Measurements from ENCODE around the gene PLCB2. TPM values are rescaled to one million over a fixed set of nuclear protein-coding genes. Genes with fewer than 3 reads are reported as not detected.

The PLCB2 gene
- total RNA-seq, 3 donors from 2014 or later (not counting 1 experiment from before 2014, with no cell fraction given) = 345 to 440 (median 432) TPM

DNA sequence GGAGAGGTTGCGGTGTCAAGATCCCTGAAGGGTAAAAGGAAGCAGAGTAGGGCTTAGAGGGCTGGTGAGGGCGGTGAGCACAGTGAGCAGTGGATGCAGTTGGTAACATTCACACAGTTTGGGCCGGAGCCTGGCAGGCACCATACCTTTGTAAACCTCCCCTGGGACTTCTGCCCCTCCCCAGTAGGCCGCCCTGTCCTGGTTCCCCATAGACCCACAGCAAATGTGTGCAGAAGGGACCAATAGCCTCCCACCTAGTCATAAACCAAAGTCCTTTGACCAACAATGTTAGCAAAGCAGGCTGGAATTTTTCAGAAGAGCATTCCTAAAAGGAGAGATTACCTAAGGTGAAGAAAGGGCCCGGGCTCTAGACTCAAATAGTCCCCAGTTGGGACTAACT is 41.4 kb upstream of the PLCB2 start:
- Mint-ChIP-seq H3K36me3 (no peaks in the 10 kb centered on the region), H3K9me3 (no peaks in the 10 kb centered on the region), H3K27me3 (ENCODE audit: low read depth in 2 of 2) (no peaks in the 10 kb centered on the region), H3K4me3 (no peak overlapping the region), H3K4me1 (peaks cover 0 to 5% of the 10 kb centered on the region in 2 donors), H3K27ac (no peak overlapping the region)
- no peaks in the 10 kb centered on the region for H3K27me3 ChIP-seq (ENCODE audit: control insufficient read depth, insufficient read depth, low read length)
- ATAC-seq (no peak), DNase-seq (no peak)
- H3K4me1 ChIP-seq (ENCODE audit: control insufficient read depth, insufficient read depth, low read length) = peaks cover 9% of the 10 kb centered on the region
- WGBS (ENCODE audit: insufficient coverage) = 89% methylated on average over 5 of the region's 5 CpGs
- no peaks in the 10 kb centered on the region for H3K9me3 ChIP-seq (ENCODE audit: control insufficient read depth, insufficient read depth, low read length)
- no peak overlapping the region for H3K27ac ChIP-seq (ENCODE audit: low read length)
- TF ChIP-seq, protein P1, sequence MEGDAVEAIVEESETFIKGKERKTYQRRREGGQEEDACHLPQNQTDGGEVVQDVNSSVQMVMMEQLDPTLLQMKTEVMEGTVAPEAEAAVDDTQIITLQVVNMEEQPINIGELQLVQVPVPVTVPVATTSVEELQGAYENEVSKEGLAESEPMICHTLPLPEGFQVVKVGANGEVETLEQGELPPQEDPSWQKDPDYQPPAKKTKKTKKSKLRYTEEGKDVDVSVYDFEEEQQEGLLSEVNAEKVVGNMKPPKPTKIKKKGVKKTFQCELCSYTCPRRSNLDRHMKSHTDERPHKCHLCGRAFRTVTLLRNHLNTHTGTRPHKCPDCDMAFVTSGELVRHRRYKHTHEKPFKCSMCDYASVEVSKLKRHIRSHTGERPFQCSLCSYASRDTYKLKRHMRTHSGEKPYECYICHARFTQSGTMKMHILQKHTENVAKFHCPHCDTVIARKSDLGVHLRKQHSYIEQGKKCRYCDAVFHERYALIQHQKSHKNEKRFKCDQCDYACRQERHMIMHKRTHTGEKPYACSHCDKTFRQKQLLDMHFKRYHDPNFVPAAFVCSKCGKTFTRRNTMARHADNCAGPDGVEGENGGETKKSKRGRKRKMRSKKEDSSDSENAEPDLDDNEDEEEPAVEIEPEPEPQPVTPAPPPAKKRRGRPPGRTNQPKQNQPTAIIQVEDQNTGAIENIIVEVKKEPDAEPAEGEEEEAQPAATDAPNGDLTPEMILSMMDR (IDR thresholded peaks at IDR 0.05) = no peak
- H3K36me3 ChIP-seq (ENCODE audit: control insufficient read depth, insufficient read depth, low read length) = no peaks in the 10 kb centered on the region
- no peak overlapping the region for H3K4me3 ChIP-seq (ENCODE audit: low read length)
- intact Hi-C loops (cut with micrococcal nuclease) = no loop called here

DNA sequence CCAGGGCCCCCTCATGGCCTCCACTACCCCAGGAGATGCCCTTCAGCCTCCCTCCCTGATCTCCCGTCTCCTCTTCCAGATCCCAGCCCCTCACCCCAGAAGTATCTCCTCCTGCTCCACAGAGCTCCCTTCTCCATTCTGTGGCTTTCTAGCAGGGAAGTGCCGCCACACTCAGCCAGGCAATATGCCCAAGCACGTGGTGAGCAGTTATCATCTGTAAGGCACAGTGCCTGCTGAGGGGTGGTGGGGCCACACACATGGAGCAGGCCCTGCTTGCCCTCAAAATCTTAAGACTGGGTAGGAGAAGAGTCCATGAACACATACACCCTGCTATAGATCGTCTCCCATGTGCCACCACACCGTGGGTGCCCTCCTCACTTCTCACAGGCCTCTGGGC is 40.7 kb upstream of the PLCB2 start:
- H3K4me1 Mint-ChIP-seq = peaks cover 0 to 5% of the 10 kb centered on the region in 2 donors
- no peak overlapping the region for H3K27ac Mint-ChIP-seq
- intact Hi-C loops (cut with micrococcal nuclease) = no loop called here
- TF ChIP-seq, protein P1 (IDR thresholded peaks at IDR 0.05) = no peak
- Histone ChIP-seq H3K27ac (ENCODE audit: low read length) (no peak overlapping the region), H3K9me3 (ENCODE audit: control insufficient read depth, insufficient read depth, low read length) (no peaks in the 10 kb centered on the region), H3K27me3 (ENCODE audit: control insufficient read depth, insufficient read depth, low read length) (no peaks in the 10 kb centered on the region), H3K4me3 (ENCODE audit: low read length) (no peak overlapping the region), H3K36me3 (ENCODE audit: control insufficient read depth, insufficient read depth, low read length) (no peaks in the 10 kb centered on the region), H3K4me1 (ENCODE audit: control insufficient read depth, insufficient read depth, low read length) (peaks cover 9% of the 10 kb centered on the region)
- no peaks in the 10 kb centered on the region for H3K27me3 Mint-ChIP-seq (ENCODE audit: low read depth in 2 of 2)
- H3K4me3 Mint-ChIP-seq = no peak overlapping the region
- no peaks in the 10 kb centered on the region for H3K9me3 Mint-ChIP-seq
- H3K36me3 Mint-ChIP-seq = no peaks in the 10 kb centered on the region
- WGBS (ENCODE audit: insufficient coverage) = 85% methylated on average over 5 of the region's 5 CpGs
- ATAC-seq (no peak), DNase-seq (no peak)

DNA sequence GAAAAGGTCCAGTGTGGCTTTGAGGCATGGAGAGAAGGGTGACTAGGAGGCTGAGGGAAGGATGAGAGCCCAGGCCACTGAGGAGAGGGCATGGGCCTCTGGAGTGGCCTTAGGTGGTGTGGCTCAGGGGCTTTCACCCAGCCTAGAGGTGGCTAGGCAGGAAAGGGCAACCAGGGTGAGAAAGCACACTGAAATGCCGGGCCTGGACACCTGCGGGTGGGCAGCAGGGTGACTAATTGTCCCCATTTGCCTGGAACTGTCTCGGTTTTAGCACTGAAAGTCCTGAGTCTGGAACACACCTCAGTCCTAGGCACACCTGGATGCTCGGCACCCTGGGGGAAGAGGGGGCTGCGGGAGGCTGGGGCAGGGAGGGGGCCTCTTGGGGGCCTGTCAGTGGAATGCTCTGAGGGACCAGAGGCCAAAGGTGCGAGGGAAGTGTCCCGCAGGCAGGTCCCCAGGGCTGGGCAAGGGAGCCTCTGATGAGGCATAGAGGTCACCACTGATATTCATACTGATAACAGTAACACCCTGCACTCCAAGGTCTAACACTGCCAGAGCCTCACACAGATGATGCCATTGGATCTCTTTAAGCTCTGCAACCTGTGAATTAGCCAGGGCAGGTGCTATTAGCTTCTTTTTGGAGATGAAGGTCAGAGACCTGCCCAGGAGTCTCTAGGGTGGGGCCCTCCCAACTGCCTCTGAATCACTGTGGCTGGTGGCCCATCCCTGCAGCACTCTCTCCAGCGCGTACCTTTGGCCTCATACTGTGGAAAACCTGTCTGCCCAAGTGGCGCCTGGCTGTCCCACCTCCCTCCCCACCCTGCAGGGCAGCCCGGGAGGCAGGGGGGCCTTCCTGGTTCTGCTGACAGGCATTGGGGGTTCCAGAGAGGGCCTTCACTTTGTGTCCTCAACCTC is 40.1 kb upstream of the PLCB2 start:
- Histone ChIP-seq H3K27me3 (ENCODE audit: control insufficient read depth, insufficient read depth, low read length) (no peaks in the 10 kb centered on the region), H3K4me3 (ENCODE audit: low read length) (no peak overlapping the region), H3K27ac (ENCODE audit: low read length) (no peak overlapping the region), H3K9me3 (ENCODE audit: control insufficient read depth, insufficient read depth, low read length) (no peaks in the 10 kb centered on the region), H3K36me3 (ENCODE audit: control insufficient read depth, insufficient read depth, low read length) (no peaks in the 10 kb centered on the region), H3K4me1 (ENCODE audit: control insufficient read depth, insufficient read depth, low read length) (peaks cover 9% of the 10 kb centered on the region)
- peaks cover 0 to 5% of the 10 kb centered on the region in 2 donors for H3K4me1 Mint-ChIP-seq
- no peaks in the 10 kb centered on the region for H3K36me3 Mint-ChIP-seq
- no peak for DNase-seq
- TF ChIP-seq, protein P1 (IDR thresholded peaks at IDR 0.05) = no peak
- no peaks in the 10 kb centered on the region for H3K9me3 Mint-ChIP-seq
- ATAC-seq = no peak
- H3K27me3 Mint-ChIP-seq (ENCODE audit: low read depth in 2 of 2) = no peaks in the 10 kb centered on the region
- intact Hi-C loops (cut with micrococcal nuclease) = no loop called here
- no peak overlapping the region for H3K27ac Mint-ChIP-seq
- WGBS (ENCODE audit: insufficient coverage) = 93% methylated on average over 11 of the region's 11 CpGs
- no peak overlapping the region for H3K4me3 Mint-ChIP-seq
